GM23248 (cell line): Measurements from ENCODE around the gene MFRP. TPM values are rescaled to one million over a fixed set of nuclear protein-coding genes. Genes with fewer than 3 reads are reported as not detected.

Experiments used
- DNase-seq: peaks from one replicate; pipeline ENCODE4 v3.0.0-alpha.2; 2015
- H2AFZ ChIP-seq: fragments of 200-600 bp; sonication (generic); 2 replicates; pipeline ENCODE4 v1.6.1; 2016; ENCODE audit warnings: antibody characterized with exemption
- H3F3A ChIP-seq: fragments of 200-600 bp; sonication (generic); 2 replicates; pipeline ENCODE4 v1.6.1; 2016; ENCODE audit warnings: mild to moderate bottlenecking, antibody characterized with exemption, mixed run types; ENCODE audit not compliant: insufficient read depth
- H3K27ac ChIP-seq: fragments of 200-600 bp; sonication (generic); 2 replicates; pipeline ENCODE4 v1.5.1; 2016; ENCODE audit warnings: mild to moderate bottlenecking
- H3K27me3 ChIP-seq: fragments of 200-600 bp; sonication (generic); replicated peaks from 2 replicates; pipeline ENCODE4 v1.6.1; 2016; ENCODE audit warnings: mild to moderate bottlenecking; ENCODE audit not compliant: insufficient read depth
- H3K36me3 ChIP-seq: fragments of 200-600 bp; sonication (generic); 2 replicates; pipeline ENCODE4 v1.6.1; 2016; ENCODE audit warnings: low read depth, mild to moderate bottlenecking
- H3K4me1 ChIP-seq: fragments of 200-600 bp; sonication (generic); 2 replicates; pipeline ENCODE4 v1.6.1; 2016; ENCODE audit warnings: mild to moderate bottlenecking; ENCODE audit not compliant: insufficient read depth
- H3K4me2 ChIP-seq: fragments of 200-600 bp; sonication (generic); one replicate; pipeline ENCODE4 v1.6.1; 2016; ENCODE audit warnings: mild to moderate bottlenecking; ENCODE audit not compliant: unreplicated experiment
- H3K4me3 ChIP-seq: fragments of 200-600 bp; sonication (generic); 2 replicates; pipeline ENCODE4 v1.5.1; 2016; ENCODE audit warnings: mild to moderate bottlenecking
- H3K79me2 ChIP-seq: fragments of 200-600 bp; sonication (generic); 2 replicates; pipeline ENCODE4 v1.6.1; 2016; ENCODE audit warnings: mild to moderate bottlenecking; ENCODE audit not compliant: insufficient read depth
- H3K9ac ChIP-seq: fragments of 200-600 bp; sonication (generic); 2 replicates; pipeline ENCODE4 v1.6.1; 2016; ENCODE audit warnings: mild to moderate bottlenecking
- H3K9me2 ChIP-seq: fragments of 200-600 bp; sonication (generic); 2 replicates; pipeline ENCODE4 v1.6.1; 2016; ENCODE audit warnings: mixed run types, mild to moderate bottlenecking, moderate library complexity; ENCODE audit not compliant: insufficient read depth
- H3K9me3 ChIP-seq: fragments of 200-600 bp; sonication (generic); one replicate; pipeline ENCODE4 v1.6.1; 2017; ENCODE audit warnings: low read depth
- H4K20me1 ChIP-seq: fragments of 200-600 bp; sonication (generic); 2 replicates; pipeline ENCODE4 v1.6.0; 2016; ENCODE audit not compliant: insufficient read depth
- EZH2 ChIP-seq: fragments of 200-600 bp; sonication (generic); IDR thresholded peaks from 2 replicates; pipeline ENCODE4 v1.6.1; 2018; ENCODE audit warnings: antibody characterized with exemption, mild to moderate bottlenecking; ENCODE audit not compliant: insufficient read depth, poor library complexity, severe bottlenecking
- EZH2phosphoT487 ChIP-seq: fragments of 200-600 bp; sonication (generic); IDR thresholded peaks from 2 replicates; pipeline ENCODE4 v1.6.1; 2018; ENCODE audit warnings: antibody characterized with exemption, moderate library complexity, mild to moderate bottlenecking, low read depth; ENCODE audit not compliant: insufficient read depth
- WGBS, 2 experiments: methylation state at CpG; one replicate each; pipeline ENCODE4 v1.1.6; 2015 to 2017; ENCODE audit warnings: low lambda C conversion rate in 2 of 2, low coverage in 1 of 2; ENCODE audit errors: missing lambda C conversion rate in 2 of 2; 5-methylcytosine and 5-hydroxymethylcytosine counted together
- in situ Hi-C: fragments of 300-500 bp; cut with MboI; formaldehyde crosslinking; loops from 2 replicates; pipeline ENCODE4 v1.15.0; 2020
- polyA plus RNA-seq: library from polyadenylated mRNA; unstranded; fragments of >200 nt; fragmentation: Nextera tagmentation; extraction: Ambion mirVana; gene quantifications from 2 replicates; pipeline ENCODE4 v1.2.1, GENCODE V29; 2016
- total RNA-seq: library from RNA; depleted of rRNA; stranded (reverse); fragments of >200 nt; shearing (Covaris generic); gene quantifications from 2 replicates; pipeline ENCODE4 v1.2.3, GENCODE V29; 2014

MFRP gene
- total and polyA plus RNA-seq, 2 experiments from 2014 or later = not detected

DNA sequence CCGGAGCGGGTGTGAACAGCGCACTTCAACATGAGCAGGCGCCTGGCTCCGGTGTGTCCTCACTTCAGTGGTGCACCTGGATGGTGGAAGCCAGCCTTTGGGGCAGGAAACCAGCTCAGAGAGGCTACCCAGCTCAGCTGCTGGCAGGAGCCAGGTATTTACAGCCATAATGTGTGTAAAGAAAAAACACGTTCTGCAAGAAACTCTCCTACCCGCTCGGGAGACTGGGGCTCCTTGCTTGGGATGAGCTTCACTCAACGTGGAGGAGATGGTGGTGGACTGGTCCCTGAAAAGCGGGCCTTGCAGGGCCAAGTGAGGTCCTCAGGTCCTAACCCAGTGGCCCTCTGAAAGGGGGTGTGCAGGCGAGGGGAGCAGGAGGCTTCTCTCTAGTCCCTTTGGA is 37.1 kb downstream of the MFRP start:
- Histone ChIP-seq H3K9me2 (no peaks in the 10 kb centered on the region), H3K79me2 (no peaks in the 10 kb centered on the region), H3K9me3 (no peaks in the 10 kb centered on the region), H3K4me2 (no peak overlapping the region), H3K36me3 (no peaks in the 10 kb centered on the region), H3K4me1 (peaks cover 8% of the 10 kb centered on the region; the same call in 1 of the 2 replicates), H4K20me1 (no peaks in the 10 kb centered on the region), H3F3A (0 out of 2 replicates have a peak, but pooled peaks cover 17% of the 10 kb centered on the region), H3K27me3 (no peaks in the 10 kb centered on the region), H3K9ac (no peak overlapping the region), H2AFZ (no peak overlapping the region), H3K27ac (no peak overlapping the region), H3K4me3 (no peak overlapping the region)
- DNase-seq = no peak
- TF ChIP-seq EZH2phosphoT487 (no peak), EZH2 (no peak)
- WGBS, 2 experiments = 87% methylated on average over 11 of the region's 11 CpGs
- in situ Hi-C loops = no loop called here

DNA sequence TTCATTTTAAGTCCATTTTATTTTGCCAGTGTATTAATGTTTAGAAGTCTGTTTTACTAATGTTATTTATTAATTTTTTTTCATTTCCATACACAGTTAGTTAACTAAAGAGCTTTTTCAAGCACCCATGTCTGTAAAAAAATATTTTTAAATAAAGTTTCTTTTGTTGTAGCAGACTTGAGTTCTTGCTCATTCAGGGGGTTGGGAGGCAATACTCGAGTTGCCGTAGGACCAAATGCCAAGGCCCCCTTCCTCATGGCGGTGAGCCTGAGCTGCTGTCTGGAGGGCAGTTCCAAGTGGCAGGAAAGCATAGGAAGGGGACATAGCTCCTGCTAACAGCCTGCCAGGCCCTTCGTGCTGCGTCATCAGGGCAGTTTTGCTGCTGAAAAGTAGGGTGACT is 38.5 kb downstream of the MFRP start:
- Histone ChIP-seq H3K9me2 (no peaks in the 10 kb centered on the region), H3K9me3 (no peaks in the 10 kb centered on the region), H3K4me3 (no peak overlapping the region), H3K27me3 (no peaks in the 10 kb centered on the region), H4K20me1 (no peaks in the 10 kb centered on the region), H3K9ac (no peak overlapping the region), H3K4me1 (peaks cover 8% of the 10 kb centered on the region; the same call in 1 of the 2 replicates), H3K79me2 (no peaks in the 10 kb centered on the region), H3K27ac (no peak overlapping the region), H3K36me3 (peaks cover 12% of the 10 kb centered on the region; the same call in 1 of the 2 replicates), H3K4me2 (no peak overlapping the region), H3F3A (0 out of 2 replicates have a peak, but pooled peaks cover 17% of the 10 kb centered on the region), H2AFZ (no peak overlapping the region)
- no peak for TF ChIP-seq EZH2phosphoT487
- 82 to 86% methylated on average over 5 of the region's 5 CpGs for WGBS, 2 experiments
- in situ Hi-C loops = no loop called here
- no peak for DNase-seq

DNA sequence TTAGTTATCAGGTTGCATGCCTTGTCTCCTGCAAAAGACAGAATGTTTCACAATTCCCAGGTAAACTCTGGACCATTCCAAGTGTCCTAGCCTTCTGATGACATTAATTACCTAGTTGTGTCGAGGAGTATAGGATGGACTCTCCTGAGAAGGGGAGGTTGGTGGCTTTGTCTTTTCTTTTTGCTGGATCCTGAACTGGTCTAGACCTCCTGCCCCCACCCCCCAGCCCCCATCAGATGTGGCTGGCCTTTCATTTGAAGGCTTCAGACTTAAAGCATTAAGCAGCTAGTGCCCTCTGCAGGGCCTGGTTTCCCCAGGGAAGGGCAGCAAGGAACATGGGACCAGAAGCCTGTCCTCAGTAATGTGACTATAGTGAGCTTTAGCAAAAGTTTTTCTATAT is 39.3 kb downstream of the MFRP start:
- TF ChIP-seq EZH2 (no peak), EZH2phosphoT487 (no peak)
- in situ Hi-C loops = no loop called here
- Histone ChIP-seq H3F3A (0 out of 2 replicates have a peak, but pooled peaks cover 17% of the 10 kb centered on the region), H3K9ac (no peak overlapping the region), H3K79me2 (no peaks in the 10 kb centered on the region), H2AFZ (no peak overlapping the region), H3K9me3 (no peaks in the 10 kb centered on the region), H3K4me1 (peaks cover 8% of the 10 kb centered on the region; the same call in 1 of the 2 replicates), H4K20me1 (no peaks in the 10 kb centered on the region), H3K36me3 (peaks cover 19% of the 10 kb centered on the region), H3K4me2 (no peak overlapping the region), H3K9me2 (no peaks in the 10 kb centered on the region), H3K4me3 (no peak overlapping the region), H3K27ac (no peak overlapping the region), H3K27me3 (no peaks in the 10 kb centered on the region)
- WGBS, 2 experiments = 20 to 75% methylated on average over 1 of the region's 1 CpG
- DNase-seq = no peak

DNA sequence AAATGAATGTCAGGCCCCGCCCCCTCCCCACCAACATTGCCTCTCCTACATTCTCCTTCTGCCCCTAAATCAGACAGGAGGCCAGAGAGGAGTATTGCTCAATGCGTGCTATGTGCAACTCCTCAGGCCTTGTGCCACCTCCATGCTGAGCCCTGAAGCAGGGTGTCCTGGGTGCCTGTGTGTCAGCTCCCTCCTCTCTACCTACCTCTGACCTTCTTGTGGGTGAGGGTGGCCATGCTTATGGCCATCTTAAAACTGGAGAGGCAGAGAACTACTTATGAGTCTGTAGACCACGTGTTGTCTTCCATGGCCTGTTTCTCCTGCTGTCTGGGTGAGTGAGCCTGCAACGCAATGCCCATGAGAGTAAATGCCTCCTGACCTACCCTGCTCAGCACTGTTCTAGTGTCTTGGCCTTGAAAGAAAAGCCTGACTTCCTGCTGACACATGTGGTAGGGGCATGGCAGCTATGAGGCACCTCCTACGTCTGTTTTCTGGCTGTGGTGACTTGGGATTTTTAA is 40.1 kb downstream of the MFRP start:
- Histone ChIP-seq H2AFZ (no peak overlapping the region), H3K4me1 (peaks cover 8% of the 10 kb centered on the region; the same call in 1 of the 2 replicates), H4K20me1 (no peaks in the 10 kb centered on the region)

More for the DNA sequence above, 40.1 kb downstream of the MFRP start:
- no peaks in the 10 kb centered on the region for H3K9me2 ChIP-seq
- no peak overlapping the region for H3K4me3 ChIP-seq
- no peak for TF ChIP-seq EZH2
- no peak for TF ChIP-seq EZH2phosphoT487
- peaks cover 24% of the 10 kb centered on the region for H3K36me3 ChIP-seq
- H3K79me2 ChIP-seq = no peaks in the 10 kb centered on the region
- DNase-seq = peak; percentile 39
- WGBS, 2 experiments = 76 to 78% methylated on average over 5 of the region's 5 CpGs
- H3K27me3 ChIP-seq = no peaks in the 10 kb centered on the region
- 0 out of 2 replicates have a peak, but pooled peaks cover 17% of the 10 kb centered on the region for H3F3A ChIP-seq
- H3K9me3 ChIP-seq = no peaks in the 10 kb centered on the region
- in situ Hi-C loops = no loop called here
- H3K4me2 ChIP-seq = no peak overlapping the region
- 0 out of 2 replicates have a peak overlapping the region, but pooled peaks have one; percentile 19 for H3K27ac ChIP-seq
- no peak overlapping the region for H3K9ac ChIP-seq
